Progenitor cell of endocrine pancreas (in vitro differentiated cells): ENCODE results near the gene COL5A3. TPM values are rescaled to one million over a fixed set of nuclear protein-coding genes. Genes with fewer than 3 reads are reported as not detected.

Source experiments
- DNase-seq: peaks from one replicate; pipeline ENCODE4 v3.0.0; 2021; ENCODE audit warnings: low spot score; ENCODE audit not compliant: unreplicated experiment
- H3K27ac Mint-ChIP-seq: 2 replicates; pipeline ENCODE4 v1.8.0; 2021; ENCODE audit warnings: mild to moderate bottlenecking, moderate library complexity, mixed read lengths
- H3K27me3 Mint-ChIP-seq: 2 replicates; pipeline ENCODE4 v1.8.0; 2021; ENCODE audit warnings: mixed read lengths
- H3K36me3 Mint-ChIP-seq: 2 replicates; pipeline ENCODE4 v1.8.0; 2022; ENCODE audit warnings: mixed read lengths; ENCODE audit not compliant: insufficient read depth
- H3K4me1 Mint-ChIP-seq: 2 replicates; pipeline ENCODE4 v1.8.0; 2021; ENCODE audit warnings: low read depth, mixed read lengths
- H3K4me3 Mint-ChIP-seq: 2 replicates; pipeline ENCODE4 v1.8.0; 2021; ENCODE audit warnings: low read depth, mild to moderate bottlenecking, moderate library complexity, mixed read lengths
- H3K9me3 Mint-ChIP-seq: 2 replicates; pipeline ENCODE4 v1.8.0; 2021; ENCODE audit warnings: low read depth, mixed read lengths
- CTCF ChIP-seq: fragments of 200-600 bp; sonication (generic); IDR thresholded peaks from one replicate; pipeline ENCODE4 v1.5.0; 2021; ENCODE audit warnings: antibody characterized with exemption, mild to moderate bottlenecking; ENCODE audit not compliant: unreplicated experiment
- total RNA-seq: library from RNA; stranded (reverse); gene quantifications from 2 replicates; pipeline ENCODE4 v1.2.1, GENCODE V29; 2021

The COL5A3 gene
- total RNA-seq, 1 donor from 2014 or later: 0.05 TPM

- no peaks in the 10 kb centered on the region for H3K36me3 Mint-ChIP-seq
- no peak overlapping the region for H3K4me3 Mint-ChIP-seq
- no peak for DNase-seq
- no peak for TF ChIP-seq CTCF
- no peaks in the 10 kb centered on the region for H3K27me3 Mint-ChIP-seq
- H3K4me1 Mint-ChIP-seq: peaks cover 6% of the 10 kb centered on the region
- no peaks in the 10 kb centered on the region for H3K9me3 Mint-ChIP-seq
- H3K27ac Mint-ChIP-seq: no peak overlapping the region
Measured at GRCh38 chr19:9916719-9917118, 93.6 kb downstream of the COL5A3 start.

DNA sequence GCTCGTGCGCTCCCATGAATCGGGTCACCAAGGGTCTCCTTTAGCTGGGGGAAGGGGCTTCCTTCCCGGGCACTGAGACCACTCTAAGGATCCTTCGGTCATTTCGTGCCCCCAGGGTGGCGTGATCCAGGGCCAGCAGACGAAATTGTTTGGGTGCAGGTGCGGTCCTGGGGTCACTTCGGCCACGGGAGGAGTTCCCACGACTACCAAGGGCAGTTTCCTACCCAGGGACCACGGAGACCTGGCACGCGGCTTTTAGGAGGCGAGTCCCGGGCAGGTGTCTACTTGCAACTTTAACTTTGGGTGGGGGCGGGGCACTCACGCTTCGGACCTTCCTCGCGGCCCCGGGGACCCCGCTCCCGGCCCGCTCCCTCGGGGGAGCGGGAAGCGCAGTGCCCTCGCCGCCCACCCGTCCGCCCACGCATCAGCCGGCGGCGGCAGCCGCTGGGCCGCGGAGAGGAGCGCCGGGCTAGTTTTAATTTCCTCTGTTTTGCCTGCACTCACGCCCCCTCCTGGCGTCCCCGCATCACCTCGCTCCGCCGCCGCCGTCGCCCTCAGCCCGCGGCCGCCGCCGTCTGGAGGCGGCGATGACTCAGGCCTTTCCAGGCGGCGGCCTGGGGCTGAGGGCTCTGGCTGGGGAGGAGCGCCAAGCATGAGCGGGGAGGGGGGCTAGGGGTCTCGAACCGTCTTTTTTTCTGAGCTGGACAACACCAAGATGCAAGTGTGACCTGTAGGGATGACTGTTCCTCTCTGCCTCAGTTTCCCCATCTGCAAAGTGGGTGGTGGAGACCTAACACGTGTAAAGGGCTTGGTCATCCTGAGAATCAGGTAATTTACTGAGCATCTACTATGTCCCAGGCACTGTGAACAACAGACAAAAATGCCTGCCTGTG is 95.7 kb downstream of the COL5A3 start:
- peak; percentile 81 for TF ChIP-seq CTCF
- Mint-ChIP-seq H3K4me1 (peaks cover 6% of the 10 kb centered on the region), H3K27me3 (no peaks in the 10 kb centered on the region), H3K4me3 (peak overlapping the region; percentile 72), H3K36me3 (no peaks in the 10 kb centered on the region), H3K27ac (no peak overlapping the region), H3K9me3 (no peaks in the 10 kb centered on the region)
- DNase-seq: peak; percentile 73

GRCh38 chr19:9914001-9914314 is 96.3 kb downstream of the COL5A3 start:
- no peak overlapping the region for H3K27ac Mint-ChIP-seq
- no peaks in the 10 kb centered on the region for H3K9me3 Mint-ChIP-seq
- no peaks in the 10 kb centered on the region for H3K36me3 Mint-ChIP-seq
- H3K4me3 Mint-ChIP-seq: peak overlapping the region; percentile 72
- H3K4me1 Mint-ChIP-seq: peaks cover 6% of the 10 kb centered on the region
- no peaks in the 10 kb centered on the region for H3K27me3 Mint-ChIP-seq
- DNase-seq: peak; percentile 20
- no peak for TF ChIP-seq CTCF

DNA sequence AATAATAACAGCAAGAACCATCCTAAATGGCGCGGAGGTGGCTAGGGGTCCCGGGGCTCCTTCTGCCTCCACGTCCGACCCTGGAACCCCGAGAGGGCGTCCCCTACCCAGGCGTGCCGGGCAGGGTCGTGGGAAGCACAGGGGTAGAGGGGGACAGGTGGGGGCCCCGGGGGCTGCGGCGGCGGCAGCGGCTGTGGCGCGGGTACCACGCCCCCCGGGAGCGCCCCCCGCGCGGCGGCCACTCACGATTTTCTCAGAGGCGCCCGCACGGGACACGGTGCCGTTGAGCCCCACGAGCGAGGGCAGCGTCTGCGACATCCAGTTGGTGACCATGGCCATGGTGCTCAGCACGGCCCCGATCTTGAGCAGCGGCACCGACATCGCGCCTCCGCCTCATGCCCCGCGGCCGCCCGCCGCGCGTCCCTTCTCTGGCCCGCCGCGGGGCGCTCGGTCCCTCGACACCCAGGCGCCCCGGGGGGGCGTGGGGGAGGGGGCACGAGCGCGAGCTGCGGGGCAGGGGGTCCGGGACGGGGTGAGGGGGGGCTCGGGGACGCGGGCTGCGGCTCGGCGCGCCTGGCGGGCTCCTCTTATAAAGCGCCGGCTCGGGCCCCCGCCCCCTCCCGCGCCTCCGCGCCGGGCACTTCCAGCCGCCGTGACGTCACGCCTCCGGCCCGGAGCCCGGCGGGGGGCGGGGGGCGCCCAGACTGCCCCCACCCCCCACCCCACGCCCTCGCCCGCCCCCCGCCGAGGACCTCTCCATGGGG is 96.9 kb downstream of the COL5A3 start:
- H3K4me3 Mint-ChIP-seq: peak overlapping the region; percentile 25
- no peaks in the 10 kb centered on the region for H3K36me3 Mint-ChIP-seq
- TF ChIP-seq CTCF: peak; percentile 18
- no peak overlapping the region for H3K27ac Mint-ChIP-seq
- no peaks in the 10 kb centered on the region for H3K27me3 Mint-ChIP-seq
- H3K4me1 Mint-ChIP-seq: peaks cover 6% of the 10 kb centered on the region
- no peaks in the 10 kb centered on the region for H3K9me3 Mint-ChIP-seq
- DNase-seq: no peak

GRCh38 chr19:9912551-9913236 is 97.6 kb downstream of the COL5A3 start:
- Mint-ChIP-seq H3K9me3 (no peaks in the 10 kb centered on the region), H3K36me3 (no peaks in the 10 kb centered on the region), H3K27me3 (no peaks in the 10 kb centered on the region), H3K27ac (no peak overlapping the region), H3K4me1 (peaks cover 6% of the 10 kb centered on the region), H3K4me3 (no peak overlapping the region)
- DNase-seq: no peak
- TF ChIP-seq CTCF: no peak
